ENCODE data around the gene C8G.

Gene C8G

DNA sequence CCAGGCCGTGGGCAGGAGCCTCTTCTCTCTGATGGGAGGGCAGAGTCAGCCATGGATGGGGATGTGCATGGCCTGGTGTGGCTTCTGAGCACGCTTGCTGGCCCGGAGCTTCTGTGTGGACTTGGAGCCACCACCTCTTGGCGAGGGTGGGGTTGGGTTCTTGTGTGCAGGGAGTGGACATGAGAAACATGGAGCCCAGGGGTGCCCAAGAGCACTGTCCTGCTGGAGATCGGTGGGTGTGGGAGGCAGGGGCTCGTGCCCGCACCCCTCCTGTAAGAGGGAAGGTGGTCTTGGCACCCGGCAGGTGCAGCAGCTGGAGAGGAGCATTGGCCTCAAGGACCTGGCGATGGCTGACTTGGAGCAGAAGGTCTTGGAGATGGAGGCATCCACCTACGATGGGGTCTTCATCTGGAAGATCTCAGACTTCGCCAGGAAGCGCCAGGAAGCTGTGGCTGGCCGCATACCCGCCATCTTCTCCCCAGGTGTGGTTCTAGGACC, 24.3 kb upstream of the C8G start:
- DNase-seq (ENCODE audit: low spot score), result no peak

DNA sequence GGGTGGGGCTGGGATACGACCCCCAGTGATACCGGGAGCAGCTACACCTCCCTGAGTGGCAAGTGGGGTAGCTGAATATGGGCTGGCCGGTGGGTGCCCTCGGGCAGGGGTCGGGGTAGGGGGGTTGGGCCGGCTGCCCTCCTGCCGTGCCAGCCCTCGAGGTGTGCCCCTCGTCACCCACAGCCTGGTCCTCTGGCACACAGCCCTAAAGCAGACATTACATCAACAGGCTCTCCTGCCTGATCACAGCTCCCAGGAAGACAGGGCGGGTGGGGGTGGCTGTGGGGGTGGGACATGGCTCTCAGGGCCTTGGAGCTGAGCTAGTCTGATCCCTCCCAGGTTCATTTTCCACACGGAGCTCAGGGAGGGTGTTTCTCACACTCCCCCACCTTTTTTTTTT, 23.7 kb upstream of the C8G start:
- no peak for DNase-seq (ENCODE audit: low spot score)

DNA sequence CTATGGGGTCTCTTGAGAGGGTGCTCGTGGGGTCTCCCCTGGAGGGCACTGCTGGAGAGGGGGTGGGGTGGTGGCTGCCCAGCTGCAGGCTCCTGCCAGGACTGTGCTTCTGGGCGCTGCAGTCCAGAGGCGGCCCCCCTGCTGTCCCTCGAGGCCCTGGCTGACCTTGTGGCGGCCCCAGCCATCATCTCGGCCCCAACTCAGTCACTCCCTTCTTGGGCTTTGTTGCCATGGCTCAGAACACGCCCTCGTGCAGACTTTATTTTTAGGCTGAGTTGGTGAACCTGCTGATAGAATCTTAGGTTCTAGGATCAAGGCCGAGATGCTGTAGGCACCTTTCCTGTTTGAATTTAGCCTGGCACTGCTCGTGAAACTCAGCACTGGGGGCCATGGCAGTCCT, 23.3 kb upstream of the C8G start:
- no peak for DNase-seq (ENCODE audit: low spot score)

DNA sequence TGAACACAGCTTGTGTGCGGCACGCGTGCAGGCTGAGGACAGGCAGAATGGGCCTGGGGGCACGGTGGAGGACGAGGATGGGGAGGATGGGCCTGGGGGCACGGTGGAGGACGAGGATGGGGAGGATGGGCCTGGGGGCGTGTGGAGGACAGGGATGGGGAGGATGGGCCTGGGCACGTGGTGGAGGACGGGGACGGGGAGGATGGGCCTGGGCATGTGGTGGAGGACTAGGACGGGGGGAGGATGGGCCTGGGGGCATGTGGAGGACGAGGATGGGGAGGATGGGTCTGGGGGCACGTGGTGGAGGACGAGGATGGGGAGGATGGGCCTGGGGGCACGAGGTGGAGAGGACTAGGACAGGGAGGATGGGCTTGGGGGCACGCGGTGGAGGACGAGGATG, 22.5 kb upstream of the C8G start:
- no peak for DNase-seq (ENCODE audit: low spot score)

DNA sequence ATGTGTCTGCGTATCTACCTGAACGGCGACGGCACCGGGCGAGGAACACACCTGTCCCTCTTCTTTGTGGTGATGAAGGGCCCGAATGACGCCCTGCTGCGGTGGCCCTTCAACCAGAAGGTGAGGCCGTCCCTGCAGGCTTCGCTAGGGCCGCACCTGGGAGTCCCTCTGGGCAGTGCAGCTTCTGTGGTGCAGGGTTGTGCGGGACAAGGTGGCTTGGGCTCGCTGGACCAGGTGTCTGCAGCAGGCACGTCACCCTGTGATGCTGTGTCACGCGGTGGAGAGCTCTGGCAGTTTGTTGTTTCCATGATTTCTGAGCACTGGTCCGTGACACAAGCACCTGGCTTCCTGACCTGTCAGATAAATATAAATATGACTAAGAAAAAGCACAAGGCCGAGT, 21.2 kb upstream of the C8G start:
- DNase-seq (ENCODE audit: low spot score), result no peak

DNA sequence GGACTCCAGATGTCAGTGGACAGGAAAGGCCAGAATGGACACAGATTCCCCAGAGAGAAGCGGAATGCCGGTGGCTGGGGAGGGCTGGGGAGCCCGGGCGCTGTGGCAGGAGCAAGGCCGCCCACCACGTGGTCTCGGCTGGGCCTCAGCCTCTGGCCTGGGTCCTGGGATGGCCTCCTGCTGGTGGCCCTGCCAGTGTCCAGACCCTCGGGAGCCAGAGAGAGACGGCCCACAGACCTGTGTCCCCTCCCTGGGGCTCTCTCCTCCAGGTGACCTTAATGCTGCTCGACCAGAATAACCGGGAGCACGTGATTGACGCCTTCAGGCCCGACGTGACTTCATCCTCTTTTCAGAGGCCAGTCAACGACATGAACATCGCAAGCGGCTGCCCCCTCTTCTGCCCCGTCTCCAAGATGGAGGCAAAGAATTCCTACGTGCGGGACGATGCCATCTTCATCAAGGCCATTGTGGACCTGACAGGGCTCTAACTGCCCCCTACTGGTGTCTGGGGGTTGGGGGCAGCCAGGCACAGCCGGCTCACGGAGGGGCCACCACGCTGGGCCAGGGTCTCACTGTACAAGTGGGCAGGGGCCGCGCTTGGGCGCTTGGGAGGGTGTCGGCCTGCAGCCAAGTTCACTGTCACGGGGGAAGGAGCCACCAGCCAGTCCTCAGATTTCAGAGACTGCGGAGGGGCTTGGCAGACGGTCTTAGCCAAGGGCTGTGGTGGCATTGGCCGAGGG, 19.5 kb upstream of the C8G start:
- no peak for DNase-seq (ENCODE audit: low spot score)

DNA sequence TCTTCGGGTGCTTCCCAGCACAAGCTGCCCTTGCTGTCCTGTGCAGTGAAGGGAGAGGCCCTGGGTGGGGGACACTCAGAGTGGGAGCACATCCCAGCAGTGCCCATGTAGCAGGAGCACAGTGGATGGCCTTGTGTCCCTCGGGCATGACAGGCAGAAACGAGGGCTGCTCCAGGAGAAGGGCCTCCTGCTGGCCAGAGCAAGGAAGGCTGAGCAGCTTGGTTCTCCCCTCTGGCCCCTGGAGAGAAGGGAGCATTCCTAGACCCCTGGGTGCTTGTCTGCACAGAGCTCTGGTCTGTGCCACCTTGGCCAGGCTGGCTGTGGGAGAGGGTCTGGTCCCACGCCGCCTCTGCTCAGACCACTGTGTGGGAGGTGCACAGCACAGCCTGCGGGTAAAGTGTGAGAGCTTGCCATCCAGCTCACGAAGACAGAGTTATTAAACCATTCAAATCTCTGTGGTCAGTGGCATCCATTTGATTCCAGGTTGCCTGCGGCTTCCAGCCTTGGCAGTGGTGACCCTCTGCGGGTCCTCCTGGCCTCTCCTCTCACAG, 18.8 kb upstream of the C8G start:
- no peak for DNase-seq (ENCODE audit: low spot score)

DNA sequence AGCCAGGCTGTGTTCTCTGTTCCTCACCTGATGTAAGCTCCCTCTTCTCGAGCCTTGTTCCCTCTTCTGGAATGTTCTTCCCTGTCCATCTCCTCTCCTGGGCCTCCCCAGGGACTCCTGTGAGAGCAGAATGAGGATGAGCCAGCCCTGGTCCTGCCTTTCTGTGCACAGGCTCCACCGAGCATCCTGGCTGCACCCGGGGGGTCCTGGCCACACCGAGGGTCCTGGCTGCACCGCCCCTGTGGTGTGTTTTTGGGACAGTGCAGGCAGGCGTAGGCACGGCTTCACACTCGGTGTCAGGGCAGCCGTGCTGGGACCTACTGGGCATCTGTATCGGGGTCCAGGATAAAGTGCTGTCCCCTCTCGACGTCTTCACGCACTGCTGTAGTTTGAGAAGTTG, 18.3 kb upstream of the C8G start:
- no peak for DNase-seq (ENCODE audit: low spot score)

DNA sequence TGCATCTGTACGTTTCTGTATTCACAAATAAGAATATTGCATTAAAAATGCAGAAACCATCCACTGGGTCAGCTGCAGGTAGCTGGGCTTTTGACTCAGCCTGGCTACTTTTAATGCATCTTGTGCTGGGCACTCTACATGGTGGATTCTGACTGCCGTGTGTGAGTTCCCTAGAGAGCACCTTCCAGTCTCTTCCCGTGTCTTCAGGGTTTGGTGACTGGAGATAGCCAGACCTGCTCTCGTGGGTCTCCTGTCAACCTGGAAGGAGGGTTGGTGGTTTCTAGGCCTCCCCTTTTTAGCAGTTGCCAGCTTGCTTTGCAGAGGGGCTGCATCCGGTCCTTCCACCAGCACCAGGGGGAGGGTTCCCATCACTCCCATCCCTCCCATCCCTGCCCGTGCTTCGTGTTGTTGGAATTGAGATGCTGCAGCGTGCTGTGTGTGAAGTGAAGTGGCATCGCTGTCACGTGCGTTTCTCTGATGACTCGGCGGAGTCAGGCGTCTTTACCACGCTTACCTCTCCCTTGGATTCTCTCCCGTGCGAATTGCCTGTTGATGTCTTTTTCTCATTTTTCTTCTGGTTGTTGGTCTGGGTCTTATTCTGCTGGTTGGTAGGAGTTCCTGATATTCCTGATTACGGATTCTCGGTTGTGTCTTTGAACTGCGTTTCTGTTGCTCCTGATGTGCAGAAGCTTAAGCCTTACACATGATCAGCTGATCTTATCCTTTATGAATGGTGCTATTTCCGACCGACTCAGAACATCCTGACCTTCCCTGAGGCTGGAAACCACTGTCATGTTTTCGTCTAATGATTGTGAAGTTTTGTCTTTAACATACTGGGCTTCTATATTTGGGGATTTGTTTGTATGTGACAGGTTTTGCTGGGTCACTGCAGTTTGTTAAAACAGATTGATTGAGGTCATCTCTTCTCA, 17.4 kb upstream of the C8G start:
- DNase-seq (ENCODE audit: low spot score), result no peak

DNA sequence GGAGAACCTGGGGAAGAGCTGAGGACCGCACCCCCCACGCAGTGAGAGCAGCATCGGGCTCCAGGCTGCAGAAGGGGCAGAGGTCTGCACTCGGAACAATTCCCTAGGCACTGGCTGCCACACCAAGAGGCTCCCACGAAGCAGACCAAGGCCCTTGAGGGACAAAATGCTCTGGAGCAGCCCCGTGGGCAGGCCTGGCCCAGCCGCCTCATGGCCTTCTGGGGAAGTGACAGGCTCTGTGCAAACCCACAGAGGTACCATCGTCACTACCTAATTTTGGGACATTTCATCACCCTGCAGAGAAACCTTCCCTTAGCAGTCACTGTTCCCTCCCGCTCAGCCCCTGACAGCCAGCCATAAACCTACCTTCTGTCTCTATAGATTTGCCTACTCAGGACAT, 16.5 kb upstream of the C8G start:
- no peak for DNase-seq (ENCODE audit: low spot score)

DNA sequence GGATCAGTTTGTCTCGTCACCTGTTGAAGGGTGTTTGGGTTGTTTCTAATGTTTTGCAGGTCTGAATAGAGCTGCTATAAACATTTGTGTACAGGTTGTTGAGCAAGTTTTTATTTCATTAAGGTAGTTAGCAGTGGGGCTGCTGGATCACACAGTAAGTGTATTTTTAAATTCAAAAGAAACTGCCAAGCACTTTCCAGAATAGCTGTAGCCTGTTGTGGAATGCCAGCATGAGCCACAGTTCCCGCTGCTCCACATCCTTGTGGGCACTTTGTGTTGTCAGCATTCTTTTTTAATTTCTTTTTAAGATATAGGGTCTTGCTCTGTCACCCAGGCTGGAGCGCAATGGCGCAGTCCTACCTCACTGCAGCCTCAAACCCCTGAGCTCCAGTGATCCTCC, 15.0 kb upstream of the C8G start:
- no peak for DNase-seq (ENCODE audit: low spot score)

DNA sequence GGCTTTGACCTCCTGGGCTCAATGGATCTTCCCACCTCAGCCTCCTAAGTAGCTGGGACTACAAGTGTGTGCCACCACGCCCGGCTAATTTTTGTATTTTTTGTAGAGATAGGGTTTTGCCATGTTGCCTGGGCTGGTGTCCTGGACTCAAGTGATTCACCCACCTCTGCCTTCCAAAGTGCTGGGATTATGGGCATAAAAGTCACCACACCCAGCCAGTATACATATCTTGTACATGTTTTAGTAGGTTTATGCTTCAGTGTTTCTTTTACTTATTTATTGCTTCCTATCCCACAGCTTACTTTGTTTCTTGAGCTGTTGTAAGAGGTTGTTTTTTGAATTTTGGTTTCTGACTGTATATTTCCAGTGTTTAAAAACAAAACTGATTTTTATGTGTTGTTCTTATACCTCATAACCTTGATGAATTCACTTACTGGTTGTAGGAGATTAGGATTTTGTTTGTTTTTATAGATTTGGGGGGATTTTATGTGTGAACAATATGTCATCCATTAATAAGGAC, 13.4 kb upstream of the C8G start:
- DNase-seq (ENCODE audit: low spot score), result no peak

DNA sequence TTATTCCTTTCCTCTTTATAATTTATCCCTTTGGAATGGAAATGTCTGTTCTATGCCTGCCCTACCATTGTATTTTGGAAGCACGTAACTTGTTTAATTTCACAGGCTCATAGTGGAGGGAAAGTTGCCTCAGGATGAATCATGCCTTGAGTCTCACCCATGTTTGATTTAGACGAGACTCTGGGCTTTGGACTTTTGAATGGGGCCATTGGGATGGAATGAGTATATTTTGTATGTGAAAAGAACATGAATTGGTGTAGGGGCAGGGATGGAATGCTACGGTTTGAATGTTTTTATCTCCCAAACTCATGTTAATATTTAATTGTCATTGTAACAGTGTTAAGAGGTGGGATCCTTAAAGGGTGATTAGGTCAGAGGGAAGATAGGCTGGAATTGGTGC, 10.8 kb upstream of the C8G start:
- DNase-seq (ENCODE audit: low spot score), result no peak

DNA sequence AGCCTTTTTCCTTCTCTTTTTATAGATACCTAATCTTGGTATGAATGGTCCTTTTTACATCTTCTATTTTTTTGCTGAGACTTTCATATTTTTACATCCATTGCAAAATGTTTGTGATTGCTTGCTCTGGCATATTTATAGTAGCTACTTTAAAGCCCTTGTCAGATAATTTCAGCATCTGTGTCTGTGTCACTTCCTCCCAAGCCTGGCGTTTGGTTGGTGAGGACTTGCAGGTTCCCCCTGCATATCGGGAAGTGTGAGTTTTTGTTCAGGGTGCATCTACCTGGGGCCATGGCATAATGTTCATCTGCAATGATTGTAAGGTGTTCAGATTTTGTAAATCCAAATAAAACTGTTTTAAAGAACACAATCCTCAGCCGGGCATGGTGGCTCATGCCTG, 9.4 kb upstream of the C8G start:
- DNase-seq (ENCODE audit: low spot score), result no peak

DNA sequence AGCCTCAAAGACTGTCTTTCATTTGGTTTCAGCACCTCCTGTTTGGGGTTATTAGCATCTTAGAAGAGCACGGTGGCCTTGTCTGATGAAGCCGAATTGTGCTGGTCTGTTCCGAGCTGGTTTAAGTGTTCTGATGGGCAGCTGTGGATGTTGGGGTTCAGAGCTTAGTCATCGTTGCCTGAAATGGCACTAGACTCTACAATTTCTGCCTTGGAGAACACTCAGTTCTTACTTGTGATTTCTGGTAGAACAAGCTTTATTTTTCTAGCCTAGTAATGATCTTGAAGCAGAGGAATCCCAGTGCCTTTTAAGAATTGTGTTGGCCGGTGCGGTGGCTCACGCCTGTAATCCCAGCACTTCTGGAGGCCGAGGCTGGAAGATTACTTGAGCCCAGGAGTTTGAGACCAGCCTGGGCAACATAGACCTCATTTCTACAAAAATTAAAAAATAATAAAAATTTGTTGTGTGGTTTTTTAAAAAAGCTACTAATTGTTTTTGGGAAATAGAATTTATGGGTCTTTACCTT, 8.3 kb upstream of the C8G start:
- no peak for DNase-seq (ENCODE audit: low spot score)

DNA sequence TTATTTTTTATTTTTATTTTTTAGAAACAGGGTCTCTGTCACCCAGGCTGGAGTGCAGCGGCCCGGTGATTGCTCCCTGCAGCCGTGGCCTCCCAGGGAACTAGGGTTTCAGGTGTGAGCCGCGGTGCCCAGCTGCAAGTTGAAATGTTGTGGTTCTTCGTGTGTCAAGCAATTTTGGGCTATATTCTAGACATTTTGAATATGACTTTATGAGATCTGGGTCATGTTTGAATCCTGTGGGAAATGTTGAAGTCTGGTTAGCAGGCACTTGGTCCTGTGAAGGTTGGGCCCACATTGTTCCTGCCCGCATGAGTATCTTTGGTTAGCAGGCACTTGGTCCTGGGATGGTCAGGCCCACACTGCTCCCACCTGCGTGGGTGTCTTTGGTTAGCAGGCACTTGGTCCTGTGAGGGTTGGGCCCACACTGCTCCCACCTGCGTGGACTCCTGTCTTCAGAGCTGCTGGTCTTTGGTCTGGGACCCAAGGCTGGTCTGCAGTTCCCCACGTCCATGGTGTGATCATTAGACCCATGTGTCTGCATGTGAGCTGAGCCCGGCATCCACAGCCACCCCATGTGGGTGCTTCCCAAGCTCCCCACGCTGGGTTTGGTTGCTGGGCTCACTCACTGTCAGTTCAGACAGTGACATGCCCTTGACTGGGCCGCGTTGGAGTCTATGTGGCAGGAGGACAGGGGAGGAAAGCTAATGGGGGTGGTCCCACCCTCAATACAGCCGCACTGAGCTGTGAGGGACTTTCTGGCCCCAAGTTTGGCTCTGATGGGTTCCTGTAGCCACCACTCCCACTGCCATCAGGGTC, 7.6 kb upstream of the C8G start:
- no peak for DNase-seq (ENCODE audit: low spot score)

DNA sequence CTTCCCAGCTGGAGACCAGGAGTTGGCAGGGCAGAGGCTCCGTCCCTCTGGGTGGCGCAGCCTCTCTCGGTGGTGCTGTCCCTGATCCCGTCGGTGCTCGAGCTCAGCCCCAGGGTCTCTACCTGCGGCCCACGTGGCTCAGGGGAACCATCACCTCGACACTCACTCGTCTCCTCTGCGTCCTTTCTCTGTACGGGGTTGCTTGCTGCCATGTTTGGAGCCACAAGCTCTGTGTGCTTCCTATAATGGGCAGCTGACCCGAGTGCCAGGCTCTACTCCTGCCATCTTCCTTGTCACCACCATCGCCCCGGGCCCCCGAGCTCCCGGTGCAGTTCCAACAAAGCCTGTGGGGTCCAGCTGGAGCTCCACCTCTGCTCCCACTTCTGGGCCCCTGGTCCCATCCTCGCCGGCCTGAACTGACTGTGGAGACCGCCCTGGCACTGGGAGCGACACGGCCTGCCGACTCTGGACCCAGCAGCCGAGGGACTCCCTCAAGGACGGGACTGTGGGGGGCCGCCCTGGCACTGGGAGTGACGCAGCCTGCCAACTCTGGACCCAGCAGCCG, 5.5 kb upstream of the C8G start:
- no peak for DNase-seq (ENCODE audit: low spot score)

DNA sequence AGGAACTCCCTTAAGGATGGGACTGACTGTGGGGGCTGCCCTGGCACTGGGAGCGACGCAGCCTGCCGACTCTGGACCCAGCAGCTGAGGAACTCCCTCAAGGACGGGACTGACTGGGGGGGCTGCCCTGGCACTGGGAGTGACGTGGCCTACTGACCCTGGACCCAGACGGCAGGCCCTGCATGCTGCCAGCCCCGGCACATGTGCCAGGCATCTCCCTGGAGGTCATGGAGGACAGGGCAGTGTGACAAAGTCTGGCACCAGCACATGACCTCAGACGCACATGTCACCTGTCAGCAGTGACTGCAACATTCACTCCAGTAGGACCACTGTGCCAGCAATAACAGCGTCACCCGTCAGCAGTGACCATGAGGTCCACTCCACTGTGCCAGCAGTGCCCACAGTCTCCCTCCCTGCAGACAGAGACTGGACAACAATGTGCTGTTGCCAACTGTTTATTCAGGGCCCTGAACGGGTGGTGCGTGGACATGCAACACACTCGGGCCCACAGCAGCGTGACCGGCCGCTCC, 5.0 kb upstream of the C8G start:
- no peak for DNase-seq (ENCODE audit: low spot score)

DNA sequence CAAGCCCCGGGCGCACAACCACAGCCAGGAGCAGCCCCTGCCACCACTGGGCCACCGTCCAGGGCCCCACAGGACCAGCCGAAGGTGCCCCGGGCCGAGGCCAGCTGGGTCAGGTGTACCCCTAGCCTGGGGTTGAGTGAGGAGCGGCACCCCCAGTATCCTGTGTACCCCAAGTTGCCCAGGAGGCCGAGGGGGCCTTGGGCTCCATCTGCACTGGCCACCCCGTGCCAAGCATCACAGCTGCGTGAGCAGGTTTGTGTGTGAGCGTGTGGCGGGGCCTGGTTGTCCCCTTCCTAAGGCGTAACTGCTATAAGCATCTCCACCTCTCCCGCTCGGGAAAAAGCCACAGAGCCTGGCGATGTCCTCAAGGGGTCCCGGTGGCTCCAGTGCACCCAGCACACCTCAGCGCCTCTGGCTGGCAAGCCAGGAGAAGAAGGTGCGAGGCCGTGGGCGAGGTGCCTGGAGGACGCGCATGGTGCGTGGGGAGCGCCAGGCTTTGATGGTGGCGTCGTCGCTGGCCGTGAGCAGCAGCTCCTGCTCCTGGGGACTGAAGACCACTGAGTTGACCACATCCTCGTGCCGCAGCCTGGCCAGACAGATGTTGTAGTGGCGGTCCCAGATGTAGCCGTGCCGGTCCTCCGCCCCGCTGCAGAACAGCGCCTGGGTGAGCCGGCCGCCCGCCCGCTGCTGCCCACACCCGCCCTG, 4.4 kb upstream of the C8G start:
- no peak for DNase-seq (ENCODE audit: low spot score)

All from activated CD4-positive, alpha-beta T cell treated with anti-CD3 and anti-CD28 coated beads, Interleukin-2, Interleukin-4, amounts not matched to agents 100 ng/mL and 50 ng/mL, durations not matched to agents 16 hours and 8 hours (primary cell).